Neural progenitor cell (in vitro differentiated cells): ENCODE results near the gene ANXA10.

Experiments
- EZH2 ChIP-seq: fragments of 200-600 bp; sonication (generic); IDR thresholded peaks from 2 replicates; pipeline ENCODE4 v1.6.1; 2017; ENCODE audit warnings: antibody characterized with exemption, mild to moderate bottlenecking, moderate library complexity
- EZH2phosphoT487 ChIP-seq: fragments of 200-600 bp; sonication (generic); IDR thresholded peaks from 2 replicates; pipeline ENCODE4 v1.6.1; 2017; ENCODE audit warnings: antibody characterized with exemption
- TF ChIP-seq, protein P1 (sequence below): fragments of 200-600 bp; sonication (generic); IDR thresholded peaks from 2 replicates; pipeline ENCODE4 v1.5.1; 2017; ENCODE audit warnings: antibody characterized with exemption, mild to moderate bottlenecking

DNA sequence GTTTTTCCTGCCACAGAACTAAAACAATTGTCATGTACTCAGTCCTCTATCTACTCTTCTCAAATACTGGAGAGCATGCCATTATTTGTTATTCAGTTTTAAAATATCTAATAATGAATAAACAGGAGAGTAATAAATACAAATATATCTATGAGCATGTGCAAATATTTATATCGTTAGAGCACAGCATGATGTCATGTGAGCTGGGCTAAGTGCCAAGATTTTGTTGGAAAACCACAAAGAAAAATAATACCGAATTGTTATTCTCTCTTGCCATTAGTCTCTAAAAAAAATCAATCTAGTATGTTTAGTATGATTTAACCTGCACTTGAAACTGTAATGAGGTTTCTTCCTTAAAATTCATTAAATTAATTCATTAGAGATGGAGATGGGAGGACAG, 129.0 kb downstream of the ANXA10 start:
- TF ChIP-seq, protein P1, sequence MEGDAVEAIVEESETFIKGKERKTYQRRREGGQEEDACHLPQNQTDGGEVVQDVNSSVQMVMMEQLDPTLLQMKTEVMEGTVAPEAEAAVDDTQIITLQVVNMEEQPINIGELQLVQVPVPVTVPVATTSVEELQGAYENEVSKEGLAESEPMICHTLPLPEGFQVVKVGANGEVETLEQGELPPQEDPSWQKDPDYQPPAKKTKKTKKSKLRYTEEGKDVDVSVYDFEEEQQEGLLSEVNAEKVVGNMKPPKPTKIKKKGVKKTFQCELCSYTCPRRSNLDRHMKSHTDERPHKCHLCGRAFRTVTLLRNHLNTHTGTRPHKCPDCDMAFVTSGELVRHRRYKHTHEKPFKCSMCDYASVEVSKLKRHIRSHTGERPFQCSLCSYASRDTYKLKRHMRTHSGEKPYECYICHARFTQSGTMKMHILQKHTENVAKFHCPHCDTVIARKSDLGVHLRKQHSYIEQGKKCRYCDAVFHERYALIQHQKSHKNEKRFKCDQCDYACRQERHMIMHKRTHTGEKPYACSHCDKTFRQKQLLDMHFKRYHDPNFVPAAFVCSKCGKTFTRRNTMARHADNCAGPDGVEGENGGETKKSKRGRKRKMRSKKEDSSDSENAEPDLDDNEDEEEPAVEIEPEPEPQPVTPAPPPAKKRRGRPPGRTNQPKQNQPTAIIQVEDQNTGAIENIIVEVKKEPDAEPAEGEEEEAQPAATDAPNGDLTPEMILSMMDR, result no peak
- TF ChIP-seq EZH2 (no peak), EZH2phosphoT487 (no peak)
